K562 (cell line): ENCODE measurements around the gene LCMT2. TPM values are rescaled to one million over a fixed set of nuclear protein-coding genes. Genes with fewer than 3 reads are reported as not detected.
A peak's percentile ranks its signal among the peaks of the same experiment; 100 is the strongest.

Experiments used
- HNRNPH1 ChIP-seq: fragments of 200-400 bp; formaldehyde crosslinking; optimal IDR thresholded peaks from 2 replicates; pipeline ENCODE3; 2017; ENCODE audit warnings: low read depth, mild to moderate bottlenecking, low read length, moderate library complexity
- MAFF ChIP-seq: IDR thresholded peaks from 2 replicates; pipeline ENCODE4 v1.6.1; 2012; ENCODE audit warnings: low read length, improper control_type of control experiment
- NFIX ChIP-seq: fragments of 250-450 bp; sonication (Bioruptor Pico); IDR thresholded peaks from 2 replicates; pipeline ENCODE4 v1.4.0; 2020; ENCODE audit warnings: low read depth, mild to moderate bottlenecking, moderate library complexity
- SMAD2 ChIP-seq: fragments of 150-350 bp; IDR thresholded peaks from 2 replicates; pipeline ENCODE4 v1.6.1; 2014; ENCODE audit warnings: low read depth, mild to moderate bottlenecking, low read length
- TAL1 ChIP-seq: fragments of 450-650 bp; IDR thresholded peaks from 2 replicates; pipeline ENCODE4 v1.6.1; 2016; ENCODE audit warnings: mild to moderate bottlenecking
- ZNF146 ChIP-seq: IDR thresholded peaks from one replicate; pipeline ENCODE4 v1.6.1; 2018; ENCODE audit warnings: missing compliant biosample characterization; ENCODE audit not compliant: unreplicated experiment
- ZNF184 ChIP-seq: sonication (generic); formaldehyde crosslinking; IDR thresholded peaks from 2 replicates; pipeline ENCODE4 v1.5.0; 2020; ENCODE audit warnings: missing genetic modification reagents
- ZNF644 ChIP-seq: fragments of 200-800 bp; sonication (Bioruptor generic); IDR thresholded peaks from 2 replicates; pipeline ENCODE4 v1.6.1; 2016; ENCODE audit warnings: low read depth, missing genetic modification characterization, missing compliant biosample characterization
- ZNF764 ChIP-seq: fragments of 250-450 bp; sonication (Bioruptor Pico); IDR thresholded peaks from 2 replicates; pipeline ENCODE4 v1.4.0; 2020; ENCODE audit warnings: low read depth, mild to moderate bottlenecking, moderate library complexity
- polyA plus RNA-seq, 8 experiments: library from polyadenylated mRNA; depleted of rRNA in 4 of 8; stranded (reverse) in 5 of 8; unstranded in 3 of 8; fragments of >200 nt; fragmentation: Nextera tagmentation in 2 of 8; fragmentation: Illumina TruSeq in 1 of 8; extraction: Ambion mirVana in 2 of 8; extraction: Trizol in 1 of 8; gene quantifications; 2 replicates each; pipeline versions ENCODE4 v1.2.1 to v1.2.3, GENCODE V29; 2011 to 2014; ENCODE audit warnings: inconsistent platforms in 1 of 8, missing spikeins in 1 of 8
- total RNA-seq, 7 experiments: library from RNA; depleted of rRNA in 6 of 7; stranded (reverse); fragments of >200 nt in 6 of 7; fragmentation: Illumina TruSeq in 2 of 7; extraction: Trizol in 2 of 7; gene quantifications; 2 replicates each; pipeline versions ENCODE4 v1.2.1 to v1.2.3, GENCODE V29; 2011 to 2021; ENCODE audit warnings: low replicate concordance in 1 of 7
- TF ChIP-seq, protein P1 (sequence below): sonication (generic); formaldehyde crosslinking; IDR thresholded peaks from 2 replicates; pipeline ENCODE4 v1.8.1; 2022; ENCODE audit warnings: missing genetic modification reagents
- TF ChIP-seq, protein P2 (sequence below), 2 experiments: fragments of 450-650 bp in 1 of 2; sonication (generic) in 1 of 2; formaldehyde crosslinking in 1 of 2; IDR thresholded peaks in 1 of 2; conservative IDR thresholded peaks in 1 of 2; 2 replicates each; pipeline versions ENCODE4 v1.6.1 to v1.8.1; 2016 to 2023; ENCODE audit warnings: mild to moderate bottlenecking in 2 of 2, moderate library complexity in 2 of 2, inconsistent platforms in 1 of 2, missing genetic modification reagents in 1 of 2
- TF ChIP-seq, protein P3 (sequence below): fragments of 450-650 bp; conservative IDR thresholded peaks from 2 replicates; pipeline ENCODE4 v1.6.1; 2016; ENCODE audit warnings: missing genetic modification characterization, low read depth, mild to moderate bottlenecking, control low read depth, missing compliant biosample characterization
- TF ChIP-seq, protein P4 (sequence below), 2 experiments: fragments of 250-450 bp in 1 of 2; fragments of 450-650 bp in 1 of 2; sonication (Bioruptor Pico) in 1 of 2; IDR thresholded peaks; 2 replicates each; pipeline versions ENCODE4 v1.6.1 to v1.8.0; 2016 to 2021; ENCODE audit warnings: mild to moderate bottlenecking in 2 of 2, moderate library complexity in 2 of 2, missing compliant biosample characterization in 1 of 2, missing genetic modification characterization in 1 of 2
- TF ChIP-seq, protein P5 (sequence below): fragments of 450-650 bp; formaldehyde crosslinking; IDR thresholded peaks from 2 replicates; pipeline ENCODE4 v1.4.0; 2020; ENCODE audit warnings: mild to moderate bottlenecking, moderate library complexity
- TF ChIP-seq, protein P6 (sequence below): fragments of 250-450 bp; sonication (Bioruptor Pico); IDR thresholded peaks from 2 replicates; pipeline ENCODE4 v1.9.0; 2021; ENCODE audit warnings: mild to moderate bottlenecking, inconsistent platforms

LCMT2 gene
- total and polyA plus RNA-seq, 9 of the 15 experiments (the other 6 are each of a cell fraction or from before 2014, with no cell fraction given) = 2.5 to 22.3 (median 15.2) TPM

DNA sequence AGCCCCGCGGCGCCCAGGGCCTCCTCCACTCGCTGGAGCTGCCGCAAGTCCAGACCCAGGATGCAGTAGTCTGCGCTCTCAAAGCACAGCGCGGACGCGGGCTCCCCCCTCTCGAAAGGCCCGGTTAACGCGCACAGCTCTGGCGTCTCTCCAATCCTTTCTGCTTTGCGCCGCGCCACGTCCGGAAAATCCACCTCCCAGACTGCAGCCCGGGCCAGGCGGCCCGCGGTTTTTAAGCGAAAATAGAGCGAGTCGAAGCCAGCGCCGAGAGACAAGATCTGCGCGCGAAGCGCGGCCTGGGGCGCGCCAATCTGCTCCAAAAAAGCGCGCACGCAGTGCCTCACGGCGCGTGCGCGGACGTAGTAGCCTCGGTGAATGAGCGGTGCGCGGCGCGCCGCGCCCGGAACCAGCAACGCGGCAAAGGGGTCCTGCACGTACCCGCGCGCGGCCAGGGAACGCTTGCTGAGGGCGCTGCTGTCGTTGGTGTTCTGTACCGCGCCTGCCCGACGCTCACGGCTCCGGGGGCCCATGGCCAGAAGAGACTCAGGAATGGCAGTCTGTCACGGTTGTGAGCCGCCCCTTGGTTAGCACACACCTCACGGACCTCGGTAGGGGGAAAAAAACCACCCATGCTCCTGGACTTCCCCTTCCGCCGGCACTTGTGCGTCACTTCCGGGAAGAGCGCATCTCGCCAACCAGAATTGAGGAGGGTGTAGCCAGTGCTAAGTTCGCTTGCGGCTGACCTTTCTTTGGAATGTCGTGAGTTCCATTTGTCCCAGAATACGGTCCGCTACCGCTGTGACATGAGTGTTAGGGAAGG lies at the start of gene LCMT2 (continued):
- no peak for TF ChIP-seq ZNF184 (CRISPR knock-in tag)
- TF ChIP-seq HNRNPH1 = no peak
- TF ChIP-seq, protein P1, sequence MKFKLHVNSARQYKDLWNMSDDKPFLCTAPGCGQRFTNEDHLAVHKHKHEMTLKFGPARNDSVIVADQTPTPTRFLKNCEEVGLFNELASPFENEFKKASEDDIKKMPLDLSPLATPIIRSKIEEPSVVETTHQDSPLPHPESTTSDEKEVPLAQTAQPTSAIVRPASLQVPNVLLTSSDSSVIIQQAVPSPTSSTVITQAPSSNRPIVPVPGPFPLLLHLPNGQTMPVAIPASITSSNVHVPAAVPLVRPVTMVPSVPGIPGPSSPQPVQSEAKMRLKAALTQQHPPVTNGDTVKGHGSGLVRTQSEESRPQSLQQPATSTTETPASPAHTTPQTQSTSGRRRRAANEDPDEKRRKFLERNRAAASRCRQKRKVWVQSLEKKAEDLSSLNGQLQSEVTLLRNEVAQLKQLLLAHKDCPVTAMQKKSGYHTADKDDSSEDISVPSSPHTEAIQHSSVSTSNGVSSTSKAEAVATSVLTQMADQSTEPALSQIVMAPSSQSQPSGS = no peak
- TF ChIP-seq TAL1 = no peak
- TF ChIP-seq ZNF146 = no peak
- TF ChIP-seq, protein P2, sequence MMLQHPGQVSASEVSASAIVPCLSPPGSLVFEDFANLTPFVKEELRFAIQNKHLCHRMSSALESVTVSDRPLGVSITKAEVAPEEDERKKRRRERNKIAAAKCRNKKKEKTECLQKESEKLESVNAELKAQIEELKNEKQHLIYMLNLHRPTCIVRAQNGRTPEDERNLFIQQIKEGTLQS (IDR thresholded peaks at IDR 0.05) = 0 out of 2 replicates have a peak, but pooled peaks have one; percentile 8
- TF ChIP-seq, protein P2 (CRISPR knock-in tag; conservative IDR thresholded peaks at IDR 0.05) = no peak
- TF ChIP-seq, protein P3, sequence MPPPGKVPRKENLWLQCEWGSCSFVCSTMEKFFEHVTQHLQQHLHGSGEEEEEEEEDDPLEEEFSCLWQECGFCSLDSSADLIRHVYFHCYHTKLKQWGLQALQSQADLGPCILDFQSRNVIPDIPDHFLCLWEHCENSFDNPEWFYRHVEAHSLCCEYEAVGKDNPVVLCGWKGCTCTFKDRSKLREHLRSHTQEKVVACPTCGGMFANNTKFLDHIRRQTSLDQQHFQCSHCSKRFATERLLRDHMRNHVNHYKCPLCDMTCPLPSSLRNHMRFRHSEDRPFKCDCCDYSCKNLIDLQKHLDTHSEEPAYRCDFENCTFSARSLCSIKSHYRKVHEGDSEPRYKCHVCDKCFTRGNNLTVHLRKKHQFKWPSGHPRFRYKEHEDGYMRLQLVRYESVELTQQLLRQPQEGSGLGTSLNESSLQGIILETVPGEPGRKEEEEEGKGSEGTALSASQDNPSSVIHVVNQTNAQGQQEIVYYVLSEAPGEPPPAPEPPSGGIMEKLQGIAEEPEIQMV (tag) = no peak; the same call in 1 of the 2 replicates
- TF ChIP-seq ZNF644 (tag) = peak; percentile 31; the same call in 1 of the 2 replicates
- TF ChIP-seq, protein P4, sequence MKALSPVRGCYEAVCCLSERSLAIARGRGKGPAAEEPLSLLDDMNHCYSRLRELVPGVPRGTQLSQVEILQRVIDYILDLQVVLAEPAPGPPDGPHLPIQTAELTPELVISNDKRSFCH (CRISPR knock-in tag; IDR thresholded peaks at IDR 0.05) = no peak
- TF ChIP-seq, protein P4 (tag; IDR thresholded peaks at IDR 0.05) = 0 out of 2 replicates have a peak, but pooled peaks have one; percentile 60
- TF ChIP-seq SMAD2 = no peak
- TF ChIP-seq, protein P5, sequence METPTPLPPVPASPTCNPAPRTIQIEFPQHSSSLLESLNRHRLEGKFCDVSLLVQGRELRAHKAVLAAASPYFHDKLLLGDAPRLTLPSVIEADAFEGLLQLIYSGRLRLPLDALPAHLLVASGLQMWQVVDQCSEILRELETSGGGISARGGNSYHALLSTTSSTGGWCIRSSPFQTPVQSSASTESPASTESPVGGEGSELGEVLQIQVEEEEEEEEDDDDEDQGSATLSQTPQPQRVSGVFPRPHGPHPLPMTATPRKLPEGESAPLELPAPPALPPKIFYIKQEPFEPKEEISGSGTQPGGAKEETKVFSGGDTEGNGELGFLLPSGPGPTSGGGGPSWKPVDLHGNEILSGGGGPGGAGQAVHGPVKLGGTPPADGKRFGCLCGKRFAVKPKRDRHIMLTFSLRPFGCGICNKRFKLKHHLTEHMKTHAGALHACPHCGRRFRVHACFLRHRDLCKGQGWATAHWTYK (CRISPR knock-in tag) = 0 out of 2 replicates have a peak, but pooled peaks have one; percentile 21
- no peak for TF ChIP-seq NFIX
- TF ChIP-seq MAFF = no peak
- TF ChIP-seq, protein P6, sequence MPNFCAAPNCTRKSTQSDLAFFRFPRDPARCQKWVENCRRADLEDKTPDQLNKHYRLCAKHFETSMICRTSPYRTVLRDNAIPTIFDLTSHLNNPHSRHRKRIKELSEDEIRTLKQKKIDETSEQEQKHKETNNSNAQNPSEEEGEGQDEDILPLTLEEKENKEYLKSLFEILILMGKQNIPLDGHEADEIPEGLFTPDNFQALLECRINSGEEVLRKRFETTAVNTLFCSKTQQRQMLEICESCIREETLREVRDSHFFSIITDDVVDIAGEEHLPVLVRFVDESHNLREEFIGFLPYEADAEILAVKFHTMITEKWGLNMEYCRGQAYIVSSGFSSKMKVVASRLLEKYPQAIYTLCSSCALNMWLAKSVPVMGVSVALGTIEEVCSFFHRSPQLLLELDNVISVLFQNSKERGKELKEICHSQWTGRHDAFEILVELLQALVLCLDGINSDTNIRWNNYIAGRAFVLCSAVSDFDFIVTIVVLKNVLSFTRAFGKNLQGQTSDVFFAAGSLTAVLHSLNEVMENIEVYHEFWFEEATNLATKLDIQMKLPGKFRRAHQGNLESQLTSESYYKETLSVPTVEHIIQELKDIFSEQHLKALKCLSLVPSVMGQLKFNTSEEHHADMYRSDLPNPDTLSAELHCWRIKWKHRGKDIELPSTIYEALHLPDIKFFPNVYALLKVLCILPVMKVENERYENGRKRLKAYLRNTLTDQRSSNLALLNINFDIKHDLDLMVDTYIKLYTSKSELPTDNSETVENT (CRISPR knock-in tag) = peak; percentile 65; the same call in 1 of the 2 replicates
- no peak for TF ChIP-seq ZNF764 (CRISPR knock-in tag)
